ES-I3 (cell line): ENCODE results near the gene CNN3.

Experiments used
- H3K36me3 ChIP-seq: 2 replicates; pipeline ENCODE4 v1.6.1; 2013; ENCODE audit warnings: mild to moderate bottlenecking, low read length, control low read depth, moderate library complexity; ENCODE audit not compliant: insufficient read depth
- H3K4me1 ChIP-seq: 2 replicates; pipeline ENCODE4 v1.6.1; 2013; ENCODE audit warnings: mild to moderate bottlenecking, control low read depth, low read length; ENCODE audit not compliant: insufficient read depth
- H3K9ac ChIP-seq: 2 replicates; pipeline ENCODE4 v1.6.1; 2013; ENCODE audit warnings: low read depth, mild to moderate bottlenecking, low read length, moderate library complexity
- H3K9me3 ChIP-seq: 2 replicates; pipeline ENCODE4 v1.6.1; 2013; ENCODE audit warnings: mild to moderate bottlenecking, low read length, moderate library complexity; ENCODE audit not compliant: control insufficient read depth, insufficient read depth

The CNN3 gene

DNA sequence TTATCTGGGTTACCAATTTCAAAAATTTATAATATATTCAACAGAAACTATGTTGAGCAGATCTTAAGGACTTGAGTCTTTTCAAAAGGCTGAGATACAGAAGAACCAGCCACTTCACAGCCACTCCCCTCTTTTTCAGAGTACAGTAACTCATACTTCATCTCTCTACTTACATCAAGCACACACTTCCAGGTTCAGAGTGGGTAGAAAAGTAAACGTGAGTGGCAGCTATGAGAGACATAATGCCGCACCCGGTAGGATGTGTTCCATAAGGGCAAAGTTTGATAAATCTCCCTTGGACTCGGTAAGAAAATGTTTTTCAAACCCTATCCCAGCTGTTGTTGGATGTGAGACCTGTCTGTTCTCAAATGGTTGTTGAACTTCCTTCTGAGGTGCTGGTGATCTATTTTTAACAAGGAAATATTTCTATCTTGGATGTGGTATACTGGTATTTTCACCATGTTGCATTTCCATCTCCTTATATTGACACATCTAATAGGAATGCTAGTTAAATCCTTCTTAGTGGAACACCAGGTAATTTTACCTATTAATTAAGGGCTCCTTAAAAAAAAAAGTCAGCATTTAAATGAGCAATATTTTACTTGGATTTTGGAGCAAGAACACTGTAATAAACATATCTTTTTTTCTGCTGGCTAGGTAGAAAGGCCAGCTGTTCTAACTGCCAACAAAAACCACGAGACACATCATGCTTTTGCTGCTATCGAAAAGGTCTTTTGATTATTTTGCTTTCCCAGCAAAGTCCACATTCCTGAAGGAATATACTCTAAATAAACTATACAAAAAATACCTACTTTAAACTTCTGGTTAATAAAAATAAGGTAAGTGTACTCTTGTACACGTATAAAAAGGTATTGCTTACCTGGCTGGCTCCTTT, 28.2 kb downstream of the CNN3 start:
- H3K36me3 ChIP-seq: peaks cover 32% of the 10 kb centered on the region
- no peak overlapping the region for H3K9ac ChIP-seq
- H3K9me3 ChIP-seq: no peaks in the 10 kb centered on the region
- no peaks in the 10 kb centered on the region for H3K4me1 ChIP-seq

DNA sequence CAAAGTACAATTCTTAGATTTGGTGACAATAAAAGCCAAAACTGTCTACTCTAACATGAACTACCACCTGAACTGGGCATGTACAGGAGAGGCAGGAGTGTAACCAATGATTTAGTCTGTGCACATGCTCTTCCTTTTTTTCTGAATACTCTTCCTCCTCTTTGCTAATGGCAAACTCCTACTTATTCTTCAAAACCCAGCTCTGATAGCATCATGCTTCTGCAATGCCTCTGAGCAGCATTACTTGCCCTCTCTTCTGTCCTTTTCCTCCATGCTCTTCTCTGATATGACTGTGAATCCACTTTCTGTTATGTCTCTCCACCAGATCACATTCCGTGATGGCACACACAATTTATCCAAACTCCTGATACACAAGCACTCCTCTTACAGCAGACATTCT, 31.4 kb downstream of the CNN3 start:
- Histone ChIP-seq H3K9me3 (no peaks in the 10 kb centered on the region), H3K4me1 (no peaks in the 10 kb centered on the region), H3K9ac (no peak overlapping the region), H3K36me3 (peaks cover 26% of the 10 kb centered on the region)

DNA sequence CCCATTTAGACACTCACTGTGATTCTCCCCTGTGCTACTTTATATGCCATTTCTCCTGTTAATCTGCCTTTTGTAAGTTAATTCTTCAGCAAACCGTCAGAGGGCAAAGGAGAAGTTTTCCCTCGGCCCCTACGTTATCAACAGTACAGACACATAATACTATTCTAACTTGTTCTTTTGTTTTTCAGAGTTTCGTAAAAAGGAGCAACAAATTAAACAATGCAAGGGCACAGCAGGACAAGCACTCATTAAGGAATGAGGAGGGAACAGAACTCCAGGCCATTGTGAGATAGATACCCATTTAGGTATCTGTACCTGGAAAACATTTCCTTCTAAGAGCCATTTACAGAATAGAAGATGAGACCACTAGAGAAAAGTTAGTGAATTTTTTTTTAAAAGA, 32.3 kb downstream of the CNN3 start:
- Histone ChIP-seq H3K9me3 (no peaks in the 10 kb centered on the region), H3K36me3 (peaks cover 26% of the 10 kb centered on the region)

DNA sequence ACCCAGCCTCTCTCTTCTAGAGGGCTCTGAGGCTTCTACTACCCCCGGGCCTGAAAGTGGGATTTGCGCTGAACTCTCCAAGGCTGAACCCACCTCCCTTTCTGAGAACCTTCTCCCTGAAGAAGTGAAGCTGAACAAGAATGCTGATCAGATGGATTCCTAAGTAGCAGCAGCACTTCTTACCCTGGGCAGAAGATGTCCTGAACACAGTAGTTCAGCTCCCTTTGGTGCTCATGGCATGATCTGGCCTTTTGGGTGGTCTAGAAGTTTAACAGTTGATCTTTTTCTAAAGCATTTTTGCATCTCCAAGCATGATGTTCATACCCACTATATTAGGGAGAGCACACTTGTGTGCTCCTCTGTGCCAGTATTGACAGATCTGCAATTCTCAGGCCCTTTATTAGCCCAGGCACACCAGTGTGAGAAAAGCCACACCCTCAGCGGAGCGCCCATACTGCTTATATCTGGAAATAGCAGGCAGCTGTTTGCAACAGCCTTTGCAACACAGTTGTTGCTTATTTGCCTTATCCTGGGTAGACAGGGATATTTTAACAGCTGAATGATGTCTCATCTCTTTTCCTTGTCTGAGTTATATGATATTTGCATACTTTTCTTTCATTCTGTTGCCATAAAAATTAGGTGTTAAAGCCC, 34.2 kb downstream of the CNN3 start:
- Histone ChIP-seq H3K36me3 (peaks cover 18% of the 10 kb centered on the region), H3K4me1 (peaks cover 7% of the 10 kb centered on the region), H3K9ac (no peak overlapping the region), H3K9me3 (no peaks in the 10 kb centered on the region)

More for the DNA sequence above, 32.3 kb downstream of the CNN3 start:
- no peaks in the 10 kb centered on the region for H3K4me1 ChIP-seq
- H3K9ac ChIP-seq: no peak overlapping the region

GRCh38 chr1:94888201-94888600, 38.7 kb downstream of the CNN3 start:
- Histone ChIP-seq H3K9ac (no peak overlapping the region), H3K36me3 (peaks cover 4% of the 10 kb centered on the region; the same call in 1 of the 2 replicates), H3K9me3 (no peaks in the 10 kb centered on the region), H3K4me1 (peaks cover 26% of the 10 kb centered on the region)

- Histone ChIP-seq H3K9me3 (no peaks in the 10 kb centered on the region), H3K36me3 (peaks cover 4% of the 10 kb centered on the region; the same call in 1 of the 2 replicates), H3K4me1 (peaks cover 26% of the 10 kb centered on the region), H3K9ac (no peak overlapping the region)
Observed at GRCh38 chr1:94887603-94888171, 39.2 kb downstream of the CNN3 start.

DNA sequence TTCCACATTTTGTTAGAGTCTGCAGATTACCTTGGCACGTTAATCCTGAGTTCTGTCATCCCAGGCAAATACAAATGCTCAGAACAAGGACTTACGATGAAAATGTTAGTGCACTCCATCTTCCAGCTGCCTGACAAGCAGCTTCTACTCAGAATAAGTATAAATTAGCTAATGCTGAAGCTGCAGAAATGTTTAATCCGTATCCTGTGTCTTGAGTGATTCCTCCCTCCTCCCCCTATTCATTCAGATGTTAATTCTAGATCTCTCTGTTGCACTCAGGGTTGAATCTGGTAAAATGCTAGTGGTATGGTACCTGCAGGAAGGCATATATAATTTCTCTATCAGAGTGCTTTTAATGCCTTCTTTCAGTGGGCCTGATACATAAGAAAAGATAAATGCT, 39.8 kb downstream of the CNN3 start:
- Histone ChIP-seq H3K4me1 (peaks cover 26% of the 10 kb centered on the region), H3K9ac (no peak overlapping the region), H3K9me3 (no peaks in the 10 kb centered on the region), H3K36me3 (peaks cover under 1% of the 10 kb centered on the region; the same call in 1 of the 2 replicates)

- Histone ChIP-seq H3K9ac (no peak overlapping the region), H3K36me3 (no peaks in the 10 kb centered on the region), H3K4me1 (peaks cover 26% of the 10 kb centered on the region), H3K9me3 (no peaks in the 10 kb centered on the region)
Observed at GRCh38 chr1:94886361-94886760, 40.5 kb downstream of the CNN3 start.

DNA sequence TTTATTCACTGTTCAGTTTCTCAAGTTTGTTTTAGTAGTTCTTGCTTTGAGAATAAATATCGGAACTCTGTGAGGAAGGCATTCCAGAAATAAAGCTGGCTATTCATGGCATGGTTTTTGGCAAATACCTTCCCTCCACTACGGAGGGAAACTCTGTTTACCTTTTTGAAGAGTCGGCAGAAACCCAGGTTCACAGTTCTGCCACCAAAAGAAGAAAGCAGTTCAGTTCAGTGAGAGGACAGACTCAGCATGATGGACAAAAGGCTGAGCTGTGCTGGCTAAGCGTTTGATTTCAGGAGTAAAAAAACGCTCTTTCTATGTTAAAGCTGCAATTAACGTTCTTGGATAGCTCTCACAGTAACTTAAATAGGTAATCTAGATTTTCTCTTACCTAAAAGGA, 42.4 kb downstream of the CNN3 start:
- no peaks in the 10 kb centered on the region for H3K36me3 ChIP-seq
- peaks cover 26% of the 10 kb centered on the region for H3K4me1 ChIP-seq
- H3K9ac ChIP-seq: no peak overlapping the region
- no peaks in the 10 kb centered on the region for H3K9me3 ChIP-seq

DNA sequence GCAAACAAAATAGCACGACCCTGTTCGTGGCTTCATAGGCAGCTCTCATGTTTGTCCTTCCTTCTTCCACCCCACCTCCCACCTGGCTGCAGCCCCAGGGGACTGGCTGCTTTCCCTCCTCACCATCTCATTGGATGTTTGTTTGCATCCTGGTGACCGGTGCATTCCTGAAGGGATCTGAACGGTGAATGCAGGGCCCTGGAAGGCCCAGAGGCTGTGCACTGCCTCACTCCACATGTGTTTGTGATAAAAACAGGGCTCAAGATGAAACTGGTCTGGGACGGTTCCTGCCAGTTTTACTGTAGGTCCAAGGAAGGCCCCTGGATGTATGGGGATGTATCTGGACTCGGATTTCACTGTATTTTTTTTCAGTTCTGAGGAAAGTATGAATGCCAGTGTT, 42.8 kb downstream of the CNN3 start:
- H3K9me3 ChIP-seq: no peaks in the 10 kb centered on the region
- H3K4me1 ChIP-seq: peaks cover 26% of the 10 kb centered on the region
- H3K36me3 ChIP-seq: no peaks in the 10 kb centered on the region
- no peak overlapping the region for H3K9ac ChIP-seq

DNA sequence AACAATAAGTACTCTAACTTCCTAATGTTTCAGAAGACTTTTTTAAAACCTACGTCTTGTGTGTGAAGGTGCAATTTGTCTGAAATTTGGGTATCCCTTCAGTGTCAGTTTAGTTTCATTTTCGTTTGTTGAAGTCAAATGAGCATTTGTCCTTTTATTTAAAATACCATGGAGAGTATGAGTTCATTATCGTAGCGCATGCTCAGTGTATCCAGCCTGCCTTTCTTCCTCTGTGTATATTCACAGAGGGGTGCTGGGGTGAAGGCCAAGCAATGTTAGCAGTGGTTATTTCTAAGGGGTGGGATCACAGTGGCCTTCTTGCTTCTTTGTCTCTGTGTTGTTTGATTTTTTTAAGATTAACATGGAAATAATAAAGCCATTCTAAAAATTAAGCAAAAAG, 43.2 kb downstream of the CNN3 start:
- Histone ChIP-seq H3K9me3 (no peaks in the 10 kb centered on the region), H3K4me1 (peaks cover 26% of the 10 kb centered on the region), H3K36me3 (no peaks in the 10 kb centered on the region), H3K9ac (no peak overlapping the region)

DNA sequence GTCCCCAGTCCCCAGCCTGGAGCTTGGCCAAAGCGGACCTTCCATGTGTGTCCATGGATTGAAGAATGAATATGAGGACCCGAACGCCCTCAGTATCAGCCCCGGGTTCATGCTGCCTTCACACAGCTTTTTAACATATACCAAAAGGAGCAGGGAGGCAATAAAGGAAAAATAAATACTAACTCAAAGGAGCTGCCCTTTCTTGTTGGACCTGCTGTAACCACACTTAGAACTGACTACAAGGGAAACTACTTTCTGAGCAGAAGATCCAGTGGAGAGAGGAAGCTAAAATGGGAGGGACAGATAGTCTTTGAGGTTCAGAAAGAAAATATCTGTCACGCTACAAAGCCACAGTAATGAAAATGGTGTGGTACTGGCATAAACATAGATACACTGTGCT, 48.6 kb downstream of the CNN3 start:
- no peak overlapping the region for H3K9ac ChIP-seq
- no peaks in the 10 kb centered on the region for H3K9me3 ChIP-seq
- no peaks in the 10 kb centered on the region for H3K36me3 ChIP-seq
- H3K4me1 ChIP-seq: no peaks in the 10 kb centered on the region

GRCh38 chr1:94876362-94876761, 50.5 kb downstream of the CNN3 start:
- H3K36me3 ChIP-seq: no peaks in the 10 kb centered on the region
- no peaks in the 10 kb centered on the region for H3K4me1 ChIP-seq
- no peak overlapping the region for H3K9ac ChIP-seq
- H3K9me3 ChIP-seq: no peaks in the 10 kb centered on the region

GRCh38 chr1:94875794-94876193, 51.1 kb downstream of the CNN3 start:
- Histone ChIP-seq H3K9me3 (no peaks in the 10 kb centered on the region), H3K9ac (no peak overlapping the region), H3K4me1 (no peaks in the 10 kb centered on the region), H3K36me3 (no peaks in the 10 kb centered on the region)

DNA sequence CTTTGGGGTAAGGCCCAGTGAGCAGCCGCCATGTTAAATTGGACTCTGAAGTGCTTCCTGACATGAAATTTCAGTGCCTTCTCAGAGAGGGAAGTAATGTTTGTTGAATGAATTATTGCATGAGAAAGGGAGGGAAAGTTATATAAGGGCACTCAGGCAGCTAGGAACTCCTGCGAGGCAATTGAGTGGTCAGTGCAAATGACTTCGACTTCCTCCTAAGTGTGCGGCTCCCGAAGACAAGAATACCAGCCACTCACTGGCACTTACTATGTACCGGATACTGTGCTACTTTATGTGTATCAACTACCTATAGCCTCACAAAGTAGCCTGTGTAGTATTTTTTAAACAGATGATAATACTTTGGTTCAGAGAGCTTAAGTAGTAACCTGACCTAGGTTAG, 52.5 kb downstream of the CNN3 start:
- no peaks in the 10 kb centered on the region for H3K4me1 ChIP-seq
- no peaks in the 10 kb centered on the region for H3K9me3 ChIP-seq
- H3K9ac ChIP-seq: no peak overlapping the region
- H3K36me3 ChIP-seq: no peaks in the 10 kb centered on the region
